ENCODE measurements around the gene MST1R.
"Not testable (repeated sequence)": the region's sequence is repeated elsewhere in the genome, so short reads cannot be mapped to it uniquely, and the experiment has no call there.

The MST1R gene

DNA sequence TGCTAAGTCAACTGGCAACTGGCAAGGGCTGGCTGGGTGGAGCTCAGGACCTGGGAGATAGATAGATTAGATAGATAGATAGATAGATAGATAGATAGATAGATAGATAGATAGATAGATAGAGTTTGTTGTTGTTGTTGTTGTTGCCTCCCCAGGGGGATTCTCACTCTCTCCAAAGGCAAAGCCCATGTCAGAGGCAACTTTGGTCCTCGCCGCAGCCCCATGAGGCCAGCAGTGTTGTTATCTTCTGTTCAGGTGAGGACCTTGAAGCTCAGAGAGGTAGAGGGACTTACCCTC is 7.4 kb upstream of the MST1R start:
- no peak for DNase-seq

DNA sequence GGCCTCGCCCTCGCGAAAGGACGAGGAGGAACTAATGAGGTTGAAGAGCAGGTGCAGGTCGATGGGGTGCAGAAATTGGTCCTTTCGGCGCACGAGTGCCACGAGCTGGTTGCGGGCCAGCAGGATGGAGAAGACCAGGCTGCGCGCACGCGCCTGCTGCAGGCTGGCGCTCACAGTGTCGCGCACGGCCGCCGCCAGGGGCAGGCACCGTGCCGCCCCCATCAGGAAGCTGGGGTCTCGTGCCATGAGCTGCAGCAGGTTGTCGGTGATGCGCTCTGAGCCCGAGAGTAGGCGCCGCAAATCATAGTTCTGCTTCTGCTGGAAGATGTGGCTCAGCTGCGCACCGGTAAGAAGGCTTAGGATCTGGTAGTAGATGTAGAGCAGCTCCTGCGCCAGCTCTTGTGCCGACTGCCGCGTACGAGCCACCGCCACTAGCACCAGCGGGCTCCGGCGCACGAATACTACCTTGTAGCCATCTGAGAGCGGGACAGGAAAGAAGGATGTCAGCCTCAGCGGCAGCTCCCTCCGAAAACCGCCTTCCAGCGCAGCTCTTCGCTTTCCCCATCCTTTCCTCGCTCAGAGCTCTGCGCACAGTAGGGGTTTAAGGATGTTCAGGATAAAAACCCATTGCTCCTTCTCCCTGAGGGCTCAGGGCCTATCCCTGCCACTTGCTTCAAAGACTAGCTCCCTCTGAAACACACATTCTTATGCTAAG is 6.9 kb upstream of the MST1R start:
- no peak for DNase-seq

DNA sequence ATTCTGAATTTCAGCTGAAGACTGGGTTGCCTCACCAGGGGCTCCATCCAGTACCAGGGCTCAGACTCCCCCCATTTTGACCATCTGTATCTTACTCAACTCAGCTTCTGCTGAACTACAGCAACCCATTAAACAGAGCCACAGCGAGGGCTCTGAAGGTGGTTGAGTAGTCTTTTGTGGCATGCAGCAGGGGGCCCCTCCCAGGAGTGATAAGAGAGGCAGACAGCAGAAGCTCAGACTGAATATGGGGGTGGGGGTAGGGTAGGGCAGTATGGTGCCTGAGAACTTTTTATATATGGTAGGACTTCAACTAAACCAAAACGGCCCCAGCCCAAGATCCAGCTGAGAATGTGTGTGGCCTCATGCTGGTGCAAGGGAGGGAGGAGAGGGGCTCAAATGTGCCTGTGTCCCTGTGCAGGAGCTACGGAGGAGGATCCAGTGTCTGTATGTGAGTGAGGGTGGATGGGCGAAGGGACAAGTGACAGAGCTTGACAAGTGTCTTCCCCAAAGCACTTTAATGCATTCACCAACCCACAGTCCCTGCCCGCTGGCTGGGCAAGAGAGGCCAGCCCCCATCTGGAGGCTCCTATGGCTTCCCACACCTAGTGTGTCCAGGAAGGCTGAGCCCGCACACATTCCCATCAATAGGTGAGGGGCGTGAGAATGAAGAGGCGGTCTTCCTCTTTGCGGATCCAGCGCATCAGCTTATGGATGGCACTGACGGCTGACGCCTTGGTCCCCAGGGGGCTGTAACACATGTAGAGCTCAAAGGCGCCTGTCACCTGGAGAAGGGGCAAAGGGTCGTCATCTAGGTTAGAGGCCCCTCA is 4.9 kb upstream of the MST1R start:
- DNase-seq: no peak

DNA sequence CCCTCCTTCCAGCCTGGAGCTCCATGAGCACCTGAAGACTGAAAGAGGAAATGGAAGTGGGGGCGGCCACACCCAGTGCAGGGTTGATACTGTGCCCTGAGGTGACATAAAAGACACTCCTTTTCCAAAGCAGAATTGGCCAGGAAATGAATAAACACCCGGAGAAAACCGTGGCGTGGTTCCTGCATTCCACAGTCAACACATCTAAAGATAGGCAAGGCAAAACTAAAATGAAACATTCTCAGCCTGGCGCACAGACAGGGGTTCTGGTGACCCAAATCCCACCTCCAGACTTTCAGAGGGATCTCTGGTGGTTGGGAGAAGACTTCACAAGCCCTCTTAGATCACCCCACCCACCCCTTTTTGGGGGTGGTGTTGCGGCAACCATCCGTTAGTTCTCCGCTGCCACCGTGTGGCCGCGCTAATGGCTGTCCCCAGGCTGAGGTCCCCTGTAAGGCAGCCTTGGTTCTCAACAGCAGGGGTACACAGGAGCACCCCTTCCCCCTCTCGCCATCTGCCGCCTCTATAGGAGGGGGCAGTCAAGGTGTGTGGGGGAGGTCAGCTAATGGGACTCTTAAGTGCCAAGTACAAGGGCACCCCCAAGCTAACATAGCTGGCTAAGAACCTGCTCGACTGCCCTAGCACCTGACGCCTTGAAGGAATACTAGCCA is 2.5 kb upstream of the MST1R start:
- DNase-seq: peak; percentile 33

DNA sequence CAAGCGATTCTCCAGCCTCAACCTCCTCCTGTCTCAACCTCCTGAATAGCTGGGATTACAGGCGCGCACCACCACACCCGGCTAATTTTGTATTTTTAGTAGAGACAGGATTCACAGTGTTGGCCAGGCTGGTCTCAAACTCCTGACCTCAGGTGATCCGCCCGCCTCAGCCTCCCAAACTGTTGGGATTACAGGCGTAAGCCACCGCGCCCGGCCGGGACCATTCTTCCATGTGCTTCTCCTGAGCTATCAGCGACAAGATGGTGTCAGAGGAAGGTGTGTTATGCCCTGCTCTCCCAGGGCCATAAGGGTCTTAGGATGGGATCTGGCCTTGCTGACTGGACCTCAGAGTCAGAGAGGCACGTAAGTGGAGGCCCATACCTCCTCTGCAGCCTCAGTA is 775 bp upstream of the MST1R start:
- not testable (repeated sequence) for DNase-seq

DNA sequence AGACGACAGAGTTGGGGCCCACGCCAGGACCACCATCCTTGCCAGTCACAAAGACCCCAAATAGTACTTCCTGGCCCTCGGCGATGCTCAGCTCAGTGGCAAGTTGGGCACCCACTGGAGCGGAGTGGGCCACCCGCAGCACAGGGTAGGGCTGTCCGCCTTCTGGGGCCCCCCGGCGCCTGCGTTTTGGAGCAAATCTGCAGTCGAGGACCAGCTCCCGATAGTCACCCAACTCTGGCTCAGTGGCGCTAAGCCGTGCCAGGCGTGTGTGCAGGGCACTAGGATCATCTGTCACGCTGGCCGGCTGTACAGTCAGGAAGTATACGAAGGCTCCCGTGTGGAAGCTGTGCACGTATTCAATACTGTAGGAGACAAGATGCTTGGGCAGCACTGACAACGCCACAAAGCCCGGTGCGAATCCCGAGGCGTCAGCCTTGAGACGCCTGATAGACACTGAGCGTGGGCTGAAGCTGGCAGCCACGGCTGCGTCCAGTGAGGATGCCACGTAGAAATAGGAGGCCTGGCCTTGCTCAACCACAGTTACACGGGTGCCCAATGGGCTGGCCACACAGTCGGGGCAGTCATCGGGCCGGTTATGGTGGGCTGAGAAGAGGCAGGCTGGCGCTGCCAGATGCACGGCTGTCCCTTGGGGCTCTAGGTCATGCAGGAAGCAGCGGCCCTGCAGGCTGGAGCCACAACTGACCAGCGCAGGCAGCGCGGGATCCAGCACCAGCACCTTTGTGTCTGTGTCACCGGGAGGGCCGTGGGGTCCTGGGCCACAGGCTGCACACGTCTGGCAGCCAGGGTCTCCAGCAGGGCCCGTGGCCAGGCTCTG is 945 bp downstream of the MST1R start:
- DNase-seq: no peak

DNA sequence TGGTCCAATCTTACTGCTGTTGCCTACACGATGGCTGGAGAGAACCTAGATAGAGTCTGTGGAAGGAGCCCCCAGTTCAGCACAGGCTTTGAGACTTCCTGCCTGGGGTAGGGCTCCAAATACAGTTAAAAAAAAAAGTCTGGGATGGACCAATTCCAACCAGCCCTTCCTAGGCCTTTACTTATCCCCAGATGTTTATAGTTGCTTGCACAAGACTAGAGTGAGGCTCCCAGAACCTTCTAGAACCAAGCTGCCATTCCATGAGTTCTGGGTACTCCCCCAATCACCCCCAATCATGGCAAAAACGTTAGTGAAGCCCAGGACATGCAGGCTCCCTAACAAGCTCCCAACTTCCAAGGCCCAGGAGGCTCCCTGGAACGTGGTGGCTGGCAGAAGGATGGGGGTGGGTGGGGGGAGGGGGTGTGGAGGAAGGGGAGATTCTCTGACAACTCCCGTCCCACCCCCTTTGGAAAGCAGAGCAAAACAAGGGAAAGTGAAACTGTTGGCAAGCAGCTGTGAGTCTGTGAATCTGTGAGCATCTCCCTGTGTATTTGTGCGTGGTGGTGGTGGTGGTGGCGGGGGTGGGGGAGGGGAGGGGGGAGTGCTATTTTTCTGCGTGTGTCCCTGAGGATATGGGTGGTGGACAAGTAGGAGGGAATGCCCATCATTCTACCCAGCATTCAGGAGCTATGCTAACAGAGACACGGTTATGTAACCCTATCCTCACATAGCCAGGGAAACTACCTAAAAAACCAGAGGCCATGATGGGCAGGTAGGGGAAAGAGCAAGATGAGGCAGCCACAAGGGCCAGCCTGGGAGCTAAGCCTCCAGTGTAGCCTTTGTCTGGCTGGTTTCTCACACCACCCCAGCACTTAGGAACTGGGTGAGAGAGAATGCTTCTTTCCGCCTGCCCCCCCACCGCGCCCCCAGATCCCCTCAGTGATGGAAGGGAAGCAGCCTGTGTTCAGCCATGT is 2.0 kb downstream of the MST1R start:
- DNase-seq: no peak

DNA sequence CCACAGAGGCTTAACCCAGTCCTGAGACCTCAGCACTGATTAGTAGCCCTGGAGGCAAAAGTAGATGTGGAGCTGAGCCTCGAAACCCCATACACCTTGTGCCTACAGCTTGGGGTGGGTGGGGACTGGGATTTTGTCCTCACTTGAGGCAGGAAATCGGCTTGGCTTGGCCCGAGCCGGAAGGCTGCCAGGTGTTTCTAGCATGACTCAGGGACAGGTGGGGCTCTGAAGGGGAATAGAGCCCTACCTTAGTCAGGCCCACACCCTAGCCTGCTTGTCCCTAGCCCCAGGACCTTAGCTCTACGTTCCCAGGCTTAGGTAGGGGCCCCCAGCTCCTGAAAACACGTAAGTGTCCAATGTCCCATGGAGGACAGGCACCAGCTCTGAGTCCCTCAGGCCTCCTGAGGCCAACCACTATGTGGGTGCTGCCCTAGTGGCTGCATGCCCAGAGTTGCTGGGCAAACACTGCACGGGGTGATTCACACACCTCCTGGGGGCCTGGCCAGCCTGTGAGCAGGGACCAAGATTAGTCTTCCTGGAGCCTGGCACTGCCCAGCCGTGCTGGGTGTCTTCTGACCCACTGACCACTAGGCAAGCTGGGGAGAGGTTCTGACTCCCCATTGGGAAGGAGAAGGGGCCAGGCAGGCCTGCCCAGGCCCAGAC is 3.1 kb downstream of the MST1R start:
- no peak for DNase-seq

DNA sequence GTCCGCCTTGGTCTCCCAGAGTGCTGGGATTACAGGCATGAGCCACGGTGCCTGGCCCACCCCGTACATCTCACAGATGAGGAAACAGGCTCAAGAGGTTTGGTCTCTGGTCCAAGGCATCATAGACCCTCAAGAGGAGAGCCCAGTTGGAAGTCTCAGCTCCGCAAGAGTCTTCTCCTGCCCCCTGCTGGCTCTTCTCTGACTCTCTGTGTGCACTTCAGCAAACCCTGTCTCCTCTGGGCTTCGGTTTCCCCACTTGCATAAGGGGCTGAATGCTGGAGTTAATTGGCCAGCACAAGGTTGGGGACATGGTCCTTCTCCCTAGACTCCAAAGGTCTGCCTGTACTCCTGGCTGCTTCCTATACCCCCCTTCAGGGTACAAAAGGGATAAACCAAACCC is 3.9 kb downstream of the MST1R start:
- no peak for DNase-seq

DNA sequence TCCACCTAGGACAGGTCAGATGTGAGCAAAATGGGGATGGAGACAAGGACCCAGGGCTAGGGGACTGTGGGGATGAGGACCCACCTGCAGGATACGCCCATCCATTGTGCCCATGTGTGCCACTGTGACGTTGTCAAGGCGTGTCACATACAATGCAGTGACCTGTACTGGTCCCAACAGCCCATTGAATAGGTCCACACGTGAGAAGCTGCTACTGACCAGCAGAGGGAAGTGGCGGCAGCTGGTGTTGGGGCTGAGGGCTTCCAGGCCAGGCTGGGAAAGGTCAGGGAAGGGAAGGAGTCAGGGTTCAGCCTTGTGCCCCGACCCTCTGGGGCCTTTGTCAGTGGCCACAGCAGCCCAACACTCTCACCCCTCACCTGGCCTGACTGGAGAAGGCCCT is 4.7 kb downstream of the MST1R start:
- no peak for DNase-seq

DNA sequence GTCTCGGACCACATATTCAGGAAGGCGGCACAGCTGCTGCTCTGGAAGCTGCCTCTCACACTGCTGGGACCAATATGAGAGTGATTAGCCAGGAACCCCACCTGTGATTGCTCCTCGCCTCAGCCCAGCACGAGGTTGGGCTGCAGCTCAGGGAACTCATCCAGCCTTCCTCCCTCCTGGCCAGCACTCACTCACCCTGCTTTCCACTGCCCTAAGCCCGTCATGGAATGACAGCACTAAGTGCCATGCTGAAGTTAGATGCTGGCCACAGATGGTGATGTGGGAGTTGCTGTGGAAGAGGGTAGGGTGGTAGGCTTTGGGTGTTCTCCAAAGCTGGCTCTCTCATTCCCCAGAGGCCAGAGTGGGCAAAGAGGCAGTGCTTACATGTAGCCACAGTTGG is 7.3 kb downstream of the MST1R start:
- no peak for DNase-seq

DNA sequence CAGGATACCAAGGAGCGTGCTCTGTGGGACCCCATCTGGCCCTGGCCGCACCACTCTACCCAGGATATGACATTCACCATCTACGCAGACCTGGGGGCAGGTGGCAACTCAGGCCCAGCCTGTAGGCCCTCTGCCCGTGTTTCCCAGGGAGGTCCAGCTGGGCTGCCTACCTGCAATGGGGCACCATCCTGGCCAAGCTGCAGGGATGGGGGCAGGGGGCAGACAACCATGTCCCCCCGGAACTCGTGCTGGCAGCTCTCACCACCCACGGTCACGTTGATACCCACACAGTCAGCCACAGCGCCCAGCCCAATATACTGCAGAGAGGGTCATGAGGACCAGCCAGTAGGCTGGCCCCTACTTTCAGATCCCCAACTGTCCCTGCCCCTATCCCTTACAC is 7.9 kb downstream of the MST1R start:
- DNase-seq: no peak

DNA sequence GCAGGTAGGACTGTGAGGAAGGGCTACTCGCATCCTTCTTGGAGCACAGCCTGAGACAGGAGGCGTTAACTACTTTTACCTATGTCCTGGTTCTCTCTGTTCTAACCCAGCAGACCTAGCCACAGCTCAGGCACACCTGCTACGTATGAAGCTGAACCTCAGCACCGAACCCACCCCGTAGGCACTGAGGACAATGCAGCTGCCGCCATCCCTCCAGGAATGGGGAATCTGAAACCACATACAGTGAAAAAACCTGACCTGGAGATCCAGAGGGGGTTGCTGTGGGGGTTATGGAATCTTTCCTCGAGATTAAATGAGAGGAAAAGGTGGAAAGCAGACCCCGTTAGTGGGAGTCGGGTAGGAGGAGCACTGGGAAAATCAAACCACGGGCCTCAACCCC is 14.4 kb downstream of the MST1R start:
- DNase-seq: no peak

DNA sequence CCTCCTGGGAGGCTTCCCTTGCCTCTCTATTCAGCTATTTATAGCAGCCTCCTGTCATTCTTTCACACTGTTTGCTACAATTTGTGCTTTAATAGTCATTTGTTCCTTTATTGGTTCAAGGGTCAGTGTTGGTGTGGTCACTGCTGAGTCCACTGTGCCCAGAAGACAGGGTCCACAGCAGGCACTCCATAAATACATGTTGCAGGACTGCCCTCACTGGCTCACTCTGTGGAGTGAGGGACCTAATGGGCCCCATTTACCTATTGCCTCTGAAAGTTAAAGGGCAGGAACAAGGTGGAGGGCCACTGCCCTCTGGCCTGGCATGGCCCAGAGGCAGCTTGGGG is 16.8 kb downstream of the MST1R start:
- DNase-seq: no peak

DNA sequence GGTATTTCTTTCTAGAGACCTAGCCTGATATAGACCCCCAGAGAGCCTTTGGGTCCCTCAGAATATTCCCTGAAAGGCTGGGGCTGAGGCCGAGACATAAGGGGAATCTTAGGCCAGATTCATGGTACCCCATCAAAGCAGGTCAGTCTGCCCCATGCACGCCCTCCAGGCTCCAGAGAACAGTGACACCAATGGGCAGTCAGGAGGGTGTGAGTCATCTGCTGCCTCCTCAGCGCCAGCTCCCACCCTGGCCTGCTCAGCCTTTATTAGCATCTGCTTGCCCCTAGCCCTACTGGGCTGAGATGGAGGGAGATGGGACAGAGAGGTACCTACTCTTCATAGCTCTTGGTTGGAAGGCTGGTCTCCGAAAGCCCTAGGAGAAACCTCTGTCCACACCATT is 19.7 kb downstream of the MST1R start:
- DNase-seq: no peak

DNA sequence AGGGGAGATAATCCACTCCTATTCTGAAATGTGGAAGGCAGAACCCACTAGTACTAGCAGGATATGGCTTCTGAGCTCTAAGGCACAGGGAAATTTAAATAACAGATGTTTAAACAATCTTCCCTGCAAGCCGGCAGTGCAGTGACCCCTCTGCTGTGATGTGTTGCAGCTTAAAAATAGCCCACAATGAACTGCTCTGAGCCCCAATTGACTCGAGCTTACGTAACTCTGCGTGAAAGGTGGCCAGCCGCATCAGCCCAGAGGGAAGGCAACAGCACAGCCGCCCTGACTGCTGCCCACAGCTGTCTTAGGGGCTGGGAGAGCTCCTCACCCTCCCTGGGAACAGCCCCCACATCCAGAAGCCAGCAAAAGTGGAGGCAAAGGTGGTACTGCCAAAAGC is 21.5 kb downstream of the MST1R start:
- DNase-seq: no peak

DNA sequence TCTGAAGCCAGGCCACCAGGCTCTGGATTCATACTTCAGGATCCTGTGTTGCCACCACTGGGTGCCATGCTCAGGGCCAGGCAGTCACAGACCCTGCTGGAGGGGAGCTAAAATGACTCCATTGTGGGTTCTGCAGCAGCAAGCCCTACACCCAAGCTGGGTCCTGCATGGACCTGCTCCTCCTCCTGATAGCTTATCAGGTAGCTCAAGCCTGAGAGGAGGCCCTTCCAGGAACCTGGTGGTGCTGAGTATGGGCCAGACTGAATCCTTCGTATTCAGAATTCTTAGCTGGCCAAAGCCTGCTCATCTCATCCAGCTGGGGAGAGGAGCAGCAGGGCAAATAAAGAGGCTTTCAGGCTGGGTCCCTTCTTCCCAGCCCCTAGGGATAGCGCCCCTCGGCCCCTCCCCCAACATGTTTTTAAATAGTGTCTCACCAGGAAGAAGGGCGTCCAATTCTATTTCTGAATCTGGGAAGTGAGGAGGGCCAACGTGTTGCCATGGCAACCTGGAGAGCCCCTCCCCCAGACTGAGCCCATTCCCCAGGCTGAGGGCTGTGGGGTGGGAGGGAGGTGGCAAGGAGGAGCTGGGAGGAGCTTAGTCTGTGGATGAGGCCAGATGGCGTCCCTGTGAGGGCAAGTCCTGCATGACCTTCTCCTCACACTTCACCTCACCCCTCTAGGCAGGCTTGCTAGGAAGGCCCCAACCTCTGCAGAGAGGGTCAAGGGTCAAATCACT is 22.9 kb downstream of the MST1R start:
- no peak for DNase-seq

DNA sequence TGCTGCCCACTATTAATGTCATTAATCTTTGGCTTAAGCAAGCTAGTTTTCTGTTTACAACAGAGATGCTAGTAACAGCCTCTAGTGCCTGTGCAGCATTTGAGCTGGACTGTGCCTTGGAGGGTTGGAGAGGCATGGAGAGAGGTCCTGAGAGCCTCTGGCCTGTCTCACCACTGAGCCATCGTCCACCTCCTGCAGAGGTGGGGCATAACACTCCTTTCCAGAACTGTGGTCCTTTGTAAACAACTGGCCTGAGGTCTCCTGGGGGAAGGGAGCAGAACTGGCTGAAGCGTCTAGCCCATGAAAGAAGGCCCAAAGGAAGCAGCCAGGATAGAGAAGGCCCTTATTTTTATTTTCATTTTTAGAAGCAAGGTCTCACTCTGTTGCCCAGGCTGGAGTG is 24.0 kb downstream of the MST1R start:
- no peak for DNase-seq

DNA sequence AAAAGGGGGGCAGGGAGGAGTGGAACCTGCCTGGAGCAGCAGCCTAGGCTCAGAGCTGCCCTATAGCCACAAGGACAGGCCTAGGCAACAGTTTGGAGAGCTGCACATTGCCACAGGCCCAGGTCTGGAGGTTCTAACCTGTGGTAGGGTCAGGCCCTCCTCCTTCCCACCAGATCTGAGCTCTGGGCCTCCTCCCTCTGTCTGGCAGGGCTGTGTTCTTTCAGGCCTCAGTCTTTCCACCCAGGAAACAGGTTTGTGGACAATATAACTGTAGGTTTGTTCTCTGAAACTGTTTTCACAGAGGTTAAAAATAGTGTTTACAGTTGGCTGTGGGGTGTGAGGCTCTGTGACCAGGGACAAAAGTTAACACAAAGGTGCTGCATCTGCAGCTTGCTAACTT is 25.0 kb downstream of the MST1R start:
- DNase-seq: no peak

DNA sequence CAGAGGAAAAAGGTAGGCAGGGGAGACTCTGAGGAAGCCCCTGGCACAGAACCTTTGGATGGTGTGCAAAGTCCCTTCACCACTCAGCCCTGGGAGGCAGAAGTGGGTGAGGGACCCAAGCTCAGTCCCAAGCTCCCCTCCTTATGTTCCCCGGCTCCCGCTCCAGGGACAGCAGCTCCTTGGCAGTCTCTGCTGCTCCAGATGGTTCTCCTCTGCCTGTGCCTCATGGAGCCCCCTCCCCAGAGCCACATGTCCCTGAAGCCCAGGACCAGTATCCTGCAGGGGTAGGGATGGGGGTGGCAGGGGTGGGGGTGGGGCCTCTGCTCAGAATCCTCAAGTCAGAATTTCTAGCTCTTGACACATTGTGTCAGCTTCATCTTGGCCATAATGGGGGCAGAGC is 26.0 kb downstream of the MST1R start:
- DNase-seq: no peak

DNA sequence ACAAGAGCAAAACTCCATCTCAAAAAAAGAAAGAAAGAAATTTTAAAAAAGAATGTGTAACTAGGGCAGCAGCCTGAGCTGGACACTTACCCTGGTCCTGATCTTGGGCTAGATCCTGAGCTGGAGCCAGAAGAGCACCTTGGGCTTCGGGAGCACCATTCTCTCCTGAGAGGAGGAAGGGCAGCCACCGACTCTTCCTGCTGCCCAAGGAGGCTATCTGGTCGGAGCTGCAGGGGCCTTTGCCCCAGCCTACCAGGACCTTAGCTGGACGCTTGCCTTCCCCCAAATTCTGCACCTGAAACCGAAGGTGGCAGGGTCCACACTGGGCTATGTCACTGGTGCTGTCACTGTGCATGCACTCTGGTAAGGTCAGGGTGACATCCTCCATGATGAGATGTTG is 27.1 kb downstream of the MST1R start:
- DNase-seq: no peak

Data from T-helper 9 cell (primary cell).